Thyroid gland (tissue), 4 donors: ENCODE data around the gene LDB2.

ENCODE experiments used
- POLR2A ChIP-seq, 2 donors: fragments of 450-650 bp; IDR thresholded peaks; one replicate each; pipeline ENCODE4 v1.6.1; 2017; ENCODE audit warnings: antibody characterized with exemption in 2 of 2, mild to moderate bottlenecking in 2 of 2, moderate library complexity in 1 of 2
- TF ChIP-seq, protein P1 (sequence below), 6 experiments: fragments of 200-600 bp in 3 of 6; fragments of 450-650 bp in 3 of 6; sonication (generic) in 3 of 6; IDR thresholded peaks; one replicate each; pipeline ENCODE4 v1.5.1; 2016 to 2019; ENCODE audit warnings: antibody characterized with exemption in 6 of 6, mild to moderate bottlenecking in 2 of 6, inconsistent platforms in 1 of 6, moderate library complexity in 1 of 6

DNA sequence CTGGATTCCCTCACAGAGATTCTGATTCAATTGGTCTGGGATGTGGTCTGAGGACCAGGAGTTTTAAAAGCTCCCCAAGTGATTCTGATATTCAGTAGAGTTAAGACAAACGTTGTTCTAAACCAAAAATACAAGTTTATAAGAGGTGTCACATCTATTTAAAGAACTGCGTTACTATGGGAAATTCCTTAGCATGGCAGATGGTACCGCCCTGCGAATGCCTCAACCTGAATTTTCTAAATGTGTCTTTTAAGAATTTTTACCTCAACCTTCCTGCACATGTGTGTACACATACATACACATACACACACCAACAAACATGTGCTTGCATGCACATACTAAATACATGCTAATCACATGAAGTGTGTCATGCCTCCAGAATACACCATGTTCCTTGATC, 343.3 kb downstream of the LDB2 start:
- TF ChIP-seq POLR2A (IDR thresholded peaks at IDR 0.05): no peak
- TF ChIP-seq, protein P1, sequence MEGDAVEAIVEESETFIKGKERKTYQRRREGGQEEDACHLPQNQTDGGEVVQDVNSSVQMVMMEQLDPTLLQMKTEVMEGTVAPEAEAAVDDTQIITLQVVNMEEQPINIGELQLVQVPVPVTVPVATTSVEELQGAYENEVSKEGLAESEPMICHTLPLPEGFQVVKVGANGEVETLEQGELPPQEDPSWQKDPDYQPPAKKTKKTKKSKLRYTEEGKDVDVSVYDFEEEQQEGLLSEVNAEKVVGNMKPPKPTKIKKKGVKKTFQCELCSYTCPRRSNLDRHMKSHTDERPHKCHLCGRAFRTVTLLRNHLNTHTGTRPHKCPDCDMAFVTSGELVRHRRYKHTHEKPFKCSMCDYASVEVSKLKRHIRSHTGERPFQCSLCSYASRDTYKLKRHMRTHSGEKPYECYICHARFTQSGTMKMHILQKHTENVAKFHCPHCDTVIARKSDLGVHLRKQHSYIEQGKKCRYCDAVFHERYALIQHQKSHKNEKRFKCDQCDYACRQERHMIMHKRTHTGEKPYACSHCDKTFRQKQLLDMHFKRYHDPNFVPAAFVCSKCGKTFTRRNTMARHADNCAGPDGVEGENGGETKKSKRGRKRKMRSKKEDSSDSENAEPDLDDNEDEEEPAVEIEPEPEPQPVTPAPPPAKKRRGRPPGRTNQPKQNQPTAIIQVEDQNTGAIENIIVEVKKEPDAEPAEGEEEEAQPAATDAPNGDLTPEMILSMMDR (IDR thresholded peaks at IDR 0.05): no peak
